GM12865 (cell line): ENCODE data around the gene RTF2.
"Not testable (repeated sequence)": the region's sequence is repeated elsewhere in the genome, so short reads cannot be mapped to it uniquely, and the experiment has no call there.

Source experiments
- DNase-seq: peaks from one replicate; pipeline ENCODE4 v3.0.0; 2010; ENCODE audit warnings: low read depth
- H3K4me3 ChIP-seq: 2 replicates; pipeline ENCODE4 v1.5.1; 2011; ENCODE audit warnings: mild to moderate bottlenecking, low read depth, low read length, control low read depth
- TF ChIP-seq, protein P1 (sequence below): IDR thresholded peaks from 2 replicates; pipeline ENCODE4 v1.5.1; 2011; ENCODE audit warnings: low read length, control low read depth, low read depth, inconsistent platforms; ENCODE audit not compliant: insufficient read depth; ENCODE audit errors: missing control alignments

RTF2 gene

DNA sequence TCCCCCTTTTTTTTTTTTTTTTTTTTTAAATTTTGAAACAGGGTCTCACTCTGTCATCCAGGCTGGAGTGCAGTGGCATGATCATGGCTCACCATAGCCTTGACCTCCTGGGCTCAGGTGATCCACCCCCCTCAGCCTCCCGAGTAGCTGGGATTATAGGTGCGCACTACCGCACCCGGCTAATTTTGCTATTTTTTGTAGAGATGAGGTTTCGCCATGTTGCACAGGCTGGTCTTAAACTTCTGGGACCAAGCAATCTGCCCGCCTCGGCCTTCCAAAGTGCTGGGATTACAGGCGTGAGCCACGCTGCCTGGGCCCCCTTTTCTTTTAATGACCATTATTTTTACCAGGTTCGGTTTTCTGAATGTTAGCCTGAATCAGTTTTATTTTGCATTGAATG lies 51.1 kb downstream of the RTF2 start:
- DNase-seq, result no peak
- TF ChIP-seq, protein P1, sequence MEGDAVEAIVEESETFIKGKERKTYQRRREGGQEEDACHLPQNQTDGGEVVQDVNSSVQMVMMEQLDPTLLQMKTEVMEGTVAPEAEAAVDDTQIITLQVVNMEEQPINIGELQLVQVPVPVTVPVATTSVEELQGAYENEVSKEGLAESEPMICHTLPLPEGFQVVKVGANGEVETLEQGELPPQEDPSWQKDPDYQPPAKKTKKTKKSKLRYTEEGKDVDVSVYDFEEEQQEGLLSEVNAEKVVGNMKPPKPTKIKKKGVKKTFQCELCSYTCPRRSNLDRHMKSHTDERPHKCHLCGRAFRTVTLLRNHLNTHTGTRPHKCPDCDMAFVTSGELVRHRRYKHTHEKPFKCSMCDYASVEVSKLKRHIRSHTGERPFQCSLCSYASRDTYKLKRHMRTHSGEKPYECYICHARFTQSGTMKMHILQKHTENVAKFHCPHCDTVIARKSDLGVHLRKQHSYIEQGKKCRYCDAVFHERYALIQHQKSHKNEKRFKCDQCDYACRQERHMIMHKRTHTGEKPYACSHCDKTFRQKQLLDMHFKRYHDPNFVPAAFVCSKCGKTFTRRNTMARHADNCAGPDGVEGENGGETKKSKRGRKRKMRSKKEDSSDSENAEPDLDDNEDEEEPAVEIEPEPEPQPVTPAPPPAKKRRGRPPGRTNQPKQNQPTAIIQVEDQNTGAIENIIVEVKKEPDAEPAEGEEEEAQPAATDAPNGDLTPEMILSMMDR, result no peak
- no peak overlapping the region for H3K4me3 ChIP-seq

DNA sequence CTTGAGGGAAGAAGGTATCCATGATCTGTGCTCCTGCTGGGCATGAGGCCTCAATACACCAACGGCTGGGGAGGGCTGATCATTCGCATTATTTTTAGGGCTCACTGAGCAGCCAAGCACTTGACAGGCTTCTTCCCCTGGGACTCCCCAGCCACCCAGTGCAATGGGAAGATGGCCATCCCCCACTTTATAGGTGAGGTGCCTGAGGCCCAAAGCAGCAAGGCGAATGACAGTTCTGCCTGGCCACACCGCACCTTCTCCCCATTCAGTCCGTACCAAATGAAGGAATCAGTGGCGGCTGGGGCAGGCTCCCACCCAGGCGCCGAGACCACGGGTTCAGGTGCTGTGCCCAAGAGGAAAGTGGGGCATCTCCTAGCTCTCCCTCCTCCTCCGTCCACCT lies 51.8 kb downstream of the RTF2 start:
- TF ChIP-seq, protein P1, result no peak
- H3K4me3 ChIP-seq, result no peak overlapping the region
- no peak for DNase-seq

DNA sequence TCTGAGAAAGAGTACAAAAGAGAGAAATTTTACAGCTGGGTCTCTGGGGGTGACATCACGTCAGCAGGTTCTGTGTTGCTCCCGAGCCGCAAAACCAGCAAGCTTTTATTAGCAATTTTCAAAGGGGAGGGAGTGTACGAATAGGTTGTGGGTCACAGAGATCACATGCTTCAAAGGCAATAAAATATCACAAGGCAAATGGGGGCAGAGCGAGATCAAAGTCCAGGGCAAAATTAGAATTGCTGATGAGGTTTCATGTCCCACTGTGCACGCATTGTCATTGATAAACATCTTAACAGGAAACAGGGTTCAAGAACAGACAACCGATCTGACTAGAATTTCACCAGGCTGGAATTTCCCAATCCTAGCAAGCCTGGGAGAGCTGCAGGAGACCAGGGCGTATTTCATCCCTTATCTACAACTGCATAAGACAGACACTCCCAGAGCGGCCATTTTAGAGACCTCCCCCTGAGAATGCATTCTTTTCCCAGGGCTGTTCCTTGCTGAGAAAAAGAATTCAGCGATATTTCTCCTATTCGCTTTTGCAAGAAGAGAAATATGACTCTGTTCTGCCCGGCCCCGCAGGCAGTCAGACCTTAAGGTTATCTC lies 52.4 kb downstream of the RTF2 start:
- DNase-seq, H3K4me3 ChIP-seq: not testable (repeated sequence)

DNA sequence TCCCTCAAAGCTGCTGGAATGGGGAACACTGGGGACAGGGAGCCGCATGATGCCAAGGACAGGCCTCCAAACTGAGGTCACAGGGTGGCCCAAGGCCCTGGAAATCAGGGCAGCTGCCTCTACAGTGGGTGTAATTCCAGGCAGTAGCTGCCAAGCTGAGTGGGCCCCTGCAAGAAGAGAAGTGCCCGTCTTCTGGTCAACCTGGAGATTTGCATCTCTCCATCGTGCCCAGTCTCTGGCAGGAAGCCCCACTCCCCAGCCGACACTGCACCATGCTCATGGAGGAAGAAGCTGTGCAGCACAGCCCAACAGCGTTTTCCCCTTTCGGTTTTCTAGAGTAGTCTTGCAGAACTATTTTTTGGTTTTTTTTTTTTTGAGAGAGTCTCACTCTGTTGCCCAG lies 53.9 kb downstream of the RTF2 start:
- TF ChIP-seq, protein P1, result no peak
- DNase-seq, result peak; percentile 12

DNA sequence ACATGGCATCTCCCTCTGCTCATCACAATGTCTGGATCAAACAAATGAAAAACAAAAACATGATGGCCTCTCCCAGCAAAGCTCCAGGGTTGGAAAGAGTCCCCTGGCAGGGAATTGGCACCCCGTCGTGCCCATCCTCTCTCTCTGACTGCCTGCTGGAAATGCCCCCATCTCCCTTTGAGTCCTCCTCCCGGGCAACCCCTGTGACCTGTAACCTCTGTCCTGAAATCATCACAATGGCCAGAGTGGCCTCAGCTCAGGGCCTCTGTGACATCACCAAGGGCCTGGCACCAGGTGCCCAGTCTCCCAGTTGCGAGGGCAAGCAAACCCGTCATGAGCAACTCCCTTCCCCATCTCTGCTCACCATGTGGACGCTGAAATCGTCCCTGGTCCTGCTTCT lies 56.0 kb downstream of the RTF2 start, which contains the start of gene FAM209A:
Gene FAM209A (plus strand): TSS at position 301 of the 400 bp plus-strand sequence. CDS start 65 bp downstream, at position 366.
- H3K4me3 ChIP-seq, DNase-seq: not testable (repeated sequence)

More for the DNA sequence above, 53.9 kb downstream of the RTF2 start:
- no peak overlapping the region for H3K4me3 ChIP-seq

DNA sequence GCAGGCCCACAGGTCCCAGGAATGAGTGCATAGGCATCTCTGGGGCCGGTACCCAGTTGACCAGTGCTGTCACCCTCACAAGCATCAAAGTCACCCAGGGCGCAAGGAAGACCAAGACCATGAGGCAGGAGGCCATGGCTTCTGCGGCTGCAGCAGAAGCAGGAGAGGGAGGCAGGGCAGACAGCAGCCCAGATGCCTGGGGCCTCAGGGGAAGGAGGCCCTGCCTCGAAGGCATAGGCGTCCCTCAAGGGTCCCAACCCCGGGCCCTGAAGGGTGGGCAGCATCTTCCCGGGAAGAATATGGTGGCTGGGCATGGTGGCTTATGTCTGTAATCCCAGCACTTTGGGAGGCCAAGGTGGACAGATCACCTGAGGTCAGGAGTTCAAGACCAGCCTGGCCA lies 59.1 kb downstream of the RTF2 start:
- no peak for DNase-seq
- H3K4me3 ChIP-seq, result no peak overlapping the region
- TF ChIP-seq, protein P1, result no peak

DNA sequence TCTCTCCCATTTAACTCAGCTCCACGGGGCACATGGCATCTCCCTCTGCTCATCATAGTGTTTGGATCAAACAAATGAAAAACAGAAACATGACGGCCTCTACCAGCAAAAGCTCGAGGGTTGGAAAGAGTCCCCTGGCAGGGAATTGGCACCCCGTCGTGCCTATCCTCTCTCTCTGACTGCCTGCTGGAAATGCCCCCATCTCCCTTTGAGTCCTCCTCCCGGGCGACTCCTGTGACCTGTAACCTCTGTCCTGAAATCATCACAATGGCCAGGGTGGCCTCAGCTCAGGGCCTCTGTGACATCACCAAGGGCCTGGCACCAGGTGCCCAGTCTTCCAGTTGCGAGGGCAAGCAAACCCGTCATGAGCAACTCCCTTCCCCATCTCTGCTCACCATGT lies 64.5 kb downstream of the RTF2 start, which contains the start of gene FAM209B:
Gene FAM209B (plus strand): TSS at position 301 of the 400 bp plus-strand sequence. CDS start 96 bp downstream, at position 397.
- not testable (repeated sequence) for DNase-seq, H3K4me3 ChIP-seq

DNA sequence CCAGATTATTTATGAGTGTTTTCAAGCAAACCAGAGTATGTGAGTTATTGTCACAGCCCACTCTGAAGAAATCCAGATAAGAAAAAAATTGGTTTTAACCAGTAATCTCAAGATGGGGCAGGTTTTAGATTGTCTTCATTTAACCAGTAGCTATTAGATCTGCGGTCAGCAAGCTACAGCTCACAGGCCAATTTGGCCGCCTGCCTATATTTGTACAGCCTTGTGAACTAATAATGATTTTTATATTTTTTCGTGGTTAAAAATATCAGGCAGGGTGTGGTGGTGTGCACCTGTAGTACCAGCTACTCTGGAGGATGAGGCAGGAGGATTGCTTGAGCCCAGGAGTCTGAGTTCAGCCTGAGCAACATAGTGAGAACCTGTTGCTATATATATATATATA lies 69.6 kb downstream of the RTF2 start:
- TF ChIP-seq, protein P1, result no peak
- DNase-seq, result no peak
- H3K4me3 ChIP-seq, result no peak overlapping the region
